ENCODE data around the gene NELFE. TPM values are rescaled to one million over a fixed set of nuclear protein-coding genes. Genes with fewer than 3 reads are reported as not detected.

The NELFE gene
- total and polyA plus RNA-seq, 2 of the 13 experiments (the other 11 are each of a cell fraction or from before 2014, with no cell fraction given), result 51.3 to 69.8 TPM

GRCh38 chr6:31958412-31958740, 395 bp downstream of the NELFE start (continued):
- TF ChIP-seq JARID2 (CRISPR knock-in tag; IDR thresholded peaks at IDR 0.05; ENCODE audit: insufficient replicate concordance), result no peak
- no peak for TF ChIP-seq SCMH1 (CRISPR knock-in tag; IDR thresholded peaks at IDR 0.05; ENCODE audit: borderline replicate concordance)
- no peak for TF ChIP-seq HDAC1 (CRISPR knock-in tag; IDR thresholded peaks at IDR 0.05)
- peak; percentile 7 for TF ChIP-seq ZNF407 (CRISPR knock-in tag; IDR thresholded peaks at IDR 0.05; ENCODE audit: not compliant biosample characterization)

GRCh38 chr6:31956796-31957195, 2.0 kb downstream of the NELFE start:
- Histone ChIP-seq H3K9me3 (ENCODE audit: low read length) (no peaks in the 10 kb centered on the region), H3K4me2 (ENCODE audit: low read depth, low read length) (no peak overlapping the region), H2AFZ (ENCODE audit: low read length) (no peak overlapping the region), H4K20me1 (ENCODE audit: insufficient read depth, low read length) (no peaks in the 10 kb centered on the region), H3K27me3 (ENCODE audit: control insufficient read depth in 1 of 2, insufficient read depth in 2 of 2, low read length in 2 of 2) (no peaks in the 10 kb centered on the region; a peak in 1 of 5 replicates), H3K36me3 (replicated peaks in 1 of 2; ENCODE audit: control insufficient read depth in 1 of 2, insufficient read depth in 2 of 2, low read length in 2 of 2) (peaks cover 31 to 66% of the 10 kb centered on the region in 2 experiments), H3K4me1 (ENCODE audit: insufficient read depth, low read length) (peaks cover 37% of the 10 kb centered on the region), H3K79me2 (ENCODE audit: insufficient read depth, low read length) (peaks cover 39% of the 10 kb centered on the region), H3K9ac (ENCODE audit: insufficient read depth, low read depth, low read length) (no peak overlapping the region), H3K27ac (ENCODE audit: extremely low read length, insufficient read depth, low read length) (no peak overlapping the region), H3K4me3 (replicated peaks in 1 of 3; ENCODE audit: insufficient read depth in 1 of 3, low read depth in 2 of 3, low read length in 3 of 3) (no peak overlapping the region)
- WGBS (ENCODE audit: low lambda C conversion rate), result 97% methylated on average over 3 of the region's 3 CpGs
- ChIA-PET POLR2A (interaction anchor here (0.6 to 7.7 kb wide), 5 partner anchors 11 to 33 kb away, joined by 3 to 142 read pairs (median 4); partner anchors contain the start of genes CFB and DXO), CTCF (ENCODE audit: low intra/inter-chr PET ratio, low total read pairs) (no interaction called here)
- DNase-seq (ENCODE audit: low spot score) (no peak), ATAC-seq (no peak), FAIRE-seq (no peak)
- in situ Hi-C loops (cut with HindIII; ENCODE audit: extremely low pct_ligation_motif_present, low pct_unique_long_range_greater_than_20kb) (no loop called here), intact Hi-C loops (cut with micrococcal nuclease; ENCODE audit: unreplicated experiment) (loop anchor here (10.0 kb wide), 1 partner anchor 122 kb away; no protein-coding TSS in a partner anchor)
- no TSS peak for BruUV-seq (replicated peaks)
- TF ChIP-seq GTF2F1 (IDR thresholded peaks at IDR 0.05; ENCODE audit: low read length) (no peak), SMYD3 (CRISPR knock-in tag; IDR thresholded peaks at IDR 0.05) (no peak), ZBTB1 (CRISPR knock-in tag; IDR thresholded peaks at IDR 0.05; ENCODE audit: borderline replicate concordance) (no peak), TCF7 (IDR thresholded peaks at IDR 0.05; ENCODE audit: low read depth) (no peak), PAF1 (CRISPR knock-in tag; IDR thresholded peaks at IDR 0.05) (0 out of 2 replicates have a peak, but pooled peaks have one; percentile 29), POLR2A (IDR thresholded peaks at IDR 0.05; ENCODE audit: insufficient read depth in 1 of 2, low read depth in 2 of 2, low read length in 2 of 2) (peak in 1 of 2 experiments; percentile 29; a peak in 1 of 4 replicates), SAP130 (CRISPR knock-in tag; IDR thresholded peaks at IDR 0.05; ENCODE audit: low read depth) (no peak), KDM6A (CRISPR knock-in tag; IDR thresholded peaks at IDR 0.05; ENCODE audit: low read depth) (no peak), MAX (IDR thresholded peaks at IDR 0.05) (no peak), CENPBD1 (CRISPR knock-in tag; IDR thresholded peaks at IDR 0.05; ENCODE audit: borderline replicate concordance, low read depth) (no peak), ZNF354B (CRISPR knock-in tag; IDR thresholded peaks at IDR 0.05) (no peak), RFX1 (IDR thresholded peaks at IDR 0.05) (no peak), MATR3 (CRISPR knock-in tag; IDR thresholded peaks at IDR 0.05) (no peak), ZBTB7A (CRISPR knock-in tag; IDR thresholded peaks at IDR 0.05) (no peak)
